ENCODE measurements around the gene MARVELD1. TPM values are rescaled to one million over a fixed set of nuclear protein-coding genes. Genes with fewer than 3 reads are reported as not detected.
A peak's percentile ranks its signal among the peaks of the same experiment; 100 is the strongest.
"Not testable (repeated sequence)": the region's sequence is repeated elsewhere in the genome, so short reads cannot be mapped to it uniquely, and the experiment has no call there.

MARVELD1 gene
- polyA plus RNA-seq (ENCODE audit: insufficient read length) = 41.0 TPM

DNA sequence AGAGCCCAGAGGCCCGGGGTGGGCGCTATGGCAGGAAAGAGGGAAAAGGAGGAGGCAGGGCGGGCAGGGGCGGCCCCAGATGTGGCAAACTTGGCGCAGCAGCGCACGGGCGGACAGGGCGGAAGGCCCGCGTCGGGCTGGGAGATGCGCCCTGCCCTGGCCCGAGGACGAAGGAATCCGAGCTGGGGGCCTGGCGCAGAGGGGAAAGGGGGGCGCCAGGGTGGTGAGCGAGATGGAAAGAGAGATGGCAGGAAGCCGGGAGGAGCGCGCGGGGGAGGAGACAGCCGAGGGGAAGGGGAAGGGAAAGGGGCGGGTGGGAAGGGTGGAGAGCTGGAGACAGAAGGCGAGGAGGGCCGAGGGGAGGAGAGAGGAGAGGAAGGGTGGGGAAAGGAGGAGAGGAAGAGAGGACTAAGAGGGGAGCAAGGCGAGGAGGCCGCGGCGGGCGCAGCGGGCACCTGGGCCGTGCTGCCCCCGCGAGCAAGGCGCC is at the start of gene MARVELD1:
TSS of gene MARVELD1 (plus strand) at position 392 of the 487 bp plus-strand sequence. CDS start 147 bp downstream, outside the sequence.
- peak; percentile 91 for DNase-seq

DNA sequence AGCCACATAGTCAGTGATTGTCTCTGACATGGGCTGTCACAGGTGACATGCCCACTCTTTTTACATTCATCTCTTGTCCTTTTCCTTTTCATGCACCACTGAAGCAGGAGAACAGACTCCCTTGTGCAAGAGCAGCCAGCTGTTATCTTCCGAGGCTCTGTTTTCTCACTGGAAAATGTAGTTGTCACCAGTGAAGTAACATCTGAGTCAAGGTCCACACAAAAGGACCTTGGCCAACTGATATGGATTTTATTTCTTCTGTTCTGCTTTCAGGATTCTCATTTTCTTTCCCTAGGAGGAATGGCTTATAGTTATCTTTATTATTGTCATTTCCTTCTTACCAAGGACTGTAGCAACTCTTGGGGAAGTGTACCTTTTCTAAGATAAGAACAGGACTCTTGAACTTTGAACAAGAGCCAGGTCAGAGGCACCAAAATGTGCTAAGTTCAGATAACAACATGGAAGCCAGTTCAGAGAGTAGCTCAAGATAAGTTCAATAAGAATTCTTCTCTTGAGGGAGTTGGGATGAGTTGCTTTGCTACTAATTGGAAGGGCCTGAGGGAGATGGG is 49.2 kb upstream of the MARVELD1 start:
- DNase-seq = no peak

DNA sequence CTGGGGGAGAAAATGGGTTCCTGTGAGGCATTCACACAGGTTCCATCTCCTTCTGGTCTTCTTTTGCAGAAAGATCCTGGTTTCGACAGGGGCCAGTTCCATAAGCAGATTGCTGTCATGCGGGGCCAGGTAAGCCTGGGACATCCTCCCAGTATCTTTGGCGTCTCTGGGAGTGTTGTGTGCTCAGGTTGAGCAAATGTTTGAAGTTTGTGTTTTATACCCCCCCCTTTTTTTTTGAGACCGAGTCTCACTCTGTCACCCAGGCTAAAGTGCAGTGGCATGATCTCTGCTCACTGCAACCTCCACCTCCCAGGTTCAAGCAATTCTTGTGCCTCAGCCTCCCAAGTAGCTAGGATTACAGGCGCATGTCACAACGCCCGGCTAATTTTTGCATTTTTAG is 46.5 kb upstream of the MARVELD1 start:
- DNase-seq = no peak

DNA sequence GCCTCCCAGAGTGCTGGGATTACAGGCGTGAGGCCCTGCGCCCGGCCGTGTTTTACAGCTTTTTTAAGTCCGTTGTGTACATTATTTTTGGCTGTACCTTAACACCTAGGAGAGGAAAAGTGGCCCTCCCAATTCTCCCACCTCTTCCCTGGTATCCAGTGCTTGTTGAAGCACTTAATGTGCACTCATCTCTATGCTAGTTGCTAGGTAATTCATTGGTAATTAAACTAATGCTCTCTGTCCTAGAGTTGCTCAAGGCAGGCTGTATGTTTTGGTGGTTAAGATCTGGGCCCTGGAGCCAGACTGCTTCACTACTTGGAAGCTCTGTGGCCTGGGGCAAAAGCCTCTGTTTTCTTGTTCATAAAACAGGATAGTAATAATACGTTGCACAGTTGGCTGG is 46.1 kb upstream of the MARVELD1 start:
- DNase-seq = no peak

DNA sequence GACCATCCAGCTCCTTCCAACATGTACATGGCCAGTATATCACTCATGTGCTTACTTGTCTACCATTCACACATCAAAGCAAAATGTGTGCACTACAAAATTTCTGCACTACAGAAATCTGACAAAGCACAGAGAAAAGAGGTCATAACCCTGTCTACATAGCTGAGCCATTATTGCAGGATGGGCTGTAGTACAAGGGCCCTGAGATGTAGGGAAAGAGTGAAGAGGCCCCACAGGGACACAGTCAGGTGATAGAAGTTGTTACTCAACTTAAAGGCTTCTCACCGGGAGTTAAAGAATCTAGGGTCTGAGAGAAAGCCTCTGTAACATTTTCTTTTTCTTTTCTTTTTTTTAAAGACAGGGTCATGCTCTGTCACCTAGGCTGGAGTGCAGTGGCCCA is 44.0 kb upstream of the MARVELD1 start:
- DNase-seq = no peak

DNA sequence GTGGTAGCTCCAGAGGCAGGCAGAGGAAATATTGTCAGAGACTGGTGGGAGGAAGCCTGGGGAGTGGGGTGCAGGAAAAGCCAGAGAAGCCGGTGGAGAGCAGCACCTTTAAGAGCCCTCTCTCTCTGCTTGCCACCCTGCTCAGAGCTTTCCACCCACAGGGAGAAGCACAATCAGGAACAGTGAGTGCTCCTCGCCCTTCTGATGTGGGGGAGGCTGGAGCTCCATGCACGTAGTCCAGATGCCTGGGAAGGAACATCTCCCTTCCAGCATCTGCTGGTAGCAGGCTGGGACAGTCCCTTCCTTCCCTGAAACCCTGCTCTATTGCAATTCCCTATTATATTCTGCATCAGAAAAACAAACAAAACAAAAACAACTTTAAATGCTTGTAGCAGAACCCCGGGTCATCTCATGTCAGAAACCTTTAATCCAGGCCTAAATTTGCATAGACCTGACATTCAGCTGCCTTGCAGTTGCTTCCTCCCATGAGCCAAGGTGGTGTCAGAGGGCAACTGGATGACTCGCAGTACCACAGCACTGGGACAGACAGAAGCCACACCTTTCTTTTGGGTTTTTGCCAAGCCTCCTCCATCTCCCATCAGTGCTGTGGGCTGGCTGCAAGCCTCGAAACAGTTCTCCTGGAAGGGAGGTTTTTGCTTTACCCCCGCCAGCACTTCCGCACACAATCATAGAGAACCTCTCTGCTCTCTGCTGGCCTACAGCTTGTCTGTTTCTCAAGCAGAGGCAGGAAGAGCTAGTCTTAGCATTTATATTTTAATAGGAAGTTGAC is 39.6 kb upstream of the MARVELD1 start:
- no peak for DNase-seq

DNA sequence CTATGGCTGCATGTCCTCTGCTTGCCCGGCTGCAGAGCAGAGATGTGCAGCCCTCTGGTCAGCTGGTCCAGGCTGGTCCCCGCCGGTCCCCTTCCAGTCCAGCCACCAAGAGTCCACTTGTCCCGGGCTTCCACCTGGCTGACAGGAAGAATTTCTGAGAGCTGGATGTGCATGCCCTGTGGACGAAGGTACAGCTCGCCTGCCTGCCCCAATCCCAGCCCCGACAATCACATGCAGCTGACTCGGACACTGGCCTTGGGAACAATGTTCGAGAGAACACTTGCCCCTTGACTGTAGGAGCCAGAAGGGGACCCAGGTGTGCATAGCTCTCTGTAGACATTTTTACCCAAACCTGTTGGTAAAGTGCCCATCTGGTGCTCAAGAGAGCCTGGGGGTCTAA is 38.3 kb upstream of the MARVELD1 start:
- no peak for DNase-seq

DNA sequence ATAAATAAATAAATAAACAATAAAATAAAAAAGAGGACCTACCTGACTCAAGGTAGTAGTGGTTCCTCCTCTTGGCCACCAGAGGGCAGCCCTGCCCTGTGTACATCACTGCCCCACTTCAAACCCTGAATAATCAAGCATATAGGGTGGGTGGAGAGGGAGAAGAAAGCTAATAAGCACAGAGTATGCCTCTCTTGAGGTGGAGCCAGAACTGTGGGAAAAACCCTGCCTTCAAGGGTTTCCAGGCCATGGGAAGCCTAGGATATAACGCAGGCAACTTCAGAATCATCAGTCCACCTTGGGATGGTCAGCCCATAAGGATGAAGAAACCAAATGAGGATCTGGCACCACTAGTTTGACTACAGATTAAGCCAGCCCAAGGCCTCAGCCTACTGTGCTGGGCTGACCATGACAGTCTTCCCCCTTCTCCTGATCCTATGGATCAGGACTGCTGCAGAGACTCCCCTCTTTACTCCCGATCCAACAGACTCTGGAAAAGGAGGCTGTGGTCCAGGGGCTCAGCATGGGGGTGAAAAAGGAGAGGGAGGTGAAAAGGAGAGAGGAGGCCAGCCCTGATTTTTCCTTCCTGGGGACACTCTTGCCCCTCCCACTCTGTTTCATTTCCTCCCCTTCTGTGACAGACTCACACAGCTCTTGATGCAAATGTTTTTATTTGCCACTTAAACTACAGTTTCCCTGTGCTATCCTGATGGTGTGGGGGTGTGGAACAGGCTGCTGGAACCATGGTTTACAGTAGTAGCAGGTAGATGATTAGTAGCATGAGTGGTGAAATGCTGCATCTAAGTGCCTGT is 36.6 kb upstream of the MARVELD1 start:
- DNase-seq = no peak

DNA sequence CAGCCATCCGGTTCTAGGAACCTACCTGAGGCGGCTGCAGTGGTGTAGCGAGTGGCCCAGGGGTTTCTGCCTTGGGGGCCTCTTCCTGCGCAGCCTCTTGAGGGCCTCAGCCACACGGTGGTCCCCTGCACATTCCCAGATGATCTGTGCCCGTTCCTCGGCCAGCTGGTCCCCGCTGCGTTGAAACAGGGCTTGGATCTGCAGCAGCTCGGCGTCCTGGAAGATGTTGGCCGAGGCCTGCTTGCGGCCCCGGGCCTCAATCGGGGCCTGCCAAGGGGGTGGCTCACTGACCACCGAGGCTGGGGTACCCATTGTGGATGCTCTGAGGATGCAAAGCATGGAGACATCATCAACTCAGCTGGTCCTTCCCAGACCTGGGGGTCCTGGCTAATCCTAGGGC is 33.9 kb upstream of the MARVELD1 start:
- no peak for DNase-seq

DNA sequence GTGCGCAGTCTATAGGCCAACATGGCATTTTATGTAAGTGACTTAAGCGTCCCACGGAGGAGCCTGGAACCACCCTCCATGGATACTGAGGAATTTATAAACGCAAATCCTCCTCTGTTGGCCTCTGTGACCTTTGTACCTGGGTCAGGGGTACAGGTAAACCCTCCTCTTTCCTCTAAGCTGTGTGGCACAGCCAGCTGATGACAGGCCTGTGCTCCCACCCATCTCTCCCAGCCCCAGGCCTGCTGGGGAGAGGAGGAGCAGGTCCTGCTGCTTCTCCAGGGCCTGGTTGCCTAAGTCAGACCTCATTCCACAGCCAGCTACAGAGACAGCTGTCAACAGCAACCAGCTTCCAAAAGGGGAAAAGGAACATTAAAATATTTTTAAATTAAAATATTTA is 31.5 kb upstream of the MARVELD1 start:
- no peak for DNase-seq

DNA sequence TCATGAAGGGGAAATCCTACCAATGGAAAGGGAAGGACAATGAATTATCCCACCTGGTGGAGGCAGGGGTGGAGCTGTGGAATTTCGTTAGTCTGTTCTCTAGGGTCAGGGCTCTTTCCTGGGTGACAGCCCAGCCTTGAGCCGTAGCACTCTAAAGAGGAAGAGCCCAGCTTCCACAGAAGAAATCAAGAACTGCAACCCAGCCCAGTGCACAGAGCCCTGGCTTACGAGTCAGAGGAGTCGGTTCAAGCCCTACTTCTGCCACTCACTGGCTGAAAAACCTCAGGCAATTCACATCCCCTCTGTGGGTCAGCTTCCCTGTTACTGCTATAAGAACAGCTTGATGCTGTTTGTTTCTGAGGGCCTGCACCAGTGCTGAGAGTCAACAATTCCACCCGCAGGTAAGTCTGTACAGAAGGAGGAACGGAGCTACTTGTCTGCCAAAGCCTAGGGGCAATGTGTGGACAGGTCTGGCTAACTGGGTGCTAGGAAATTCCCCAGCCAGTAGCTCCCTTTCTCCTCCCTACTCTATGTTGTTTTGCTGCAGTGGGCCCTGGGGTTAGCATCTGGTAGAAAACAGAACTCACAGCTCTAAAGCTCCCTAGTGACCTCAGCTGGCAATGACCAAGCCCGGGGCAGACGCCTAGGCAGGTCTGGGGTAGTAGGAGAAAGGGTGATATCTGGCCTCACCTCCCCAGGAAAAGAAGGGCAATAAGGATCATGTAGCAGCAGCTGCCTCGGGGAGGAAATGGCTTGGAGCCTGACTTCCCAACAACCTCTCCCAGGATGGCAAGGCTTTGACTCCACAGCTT is 29.8 kb upstream of the MARVELD1 start:
- no peak for DNase-seq

DNA sequence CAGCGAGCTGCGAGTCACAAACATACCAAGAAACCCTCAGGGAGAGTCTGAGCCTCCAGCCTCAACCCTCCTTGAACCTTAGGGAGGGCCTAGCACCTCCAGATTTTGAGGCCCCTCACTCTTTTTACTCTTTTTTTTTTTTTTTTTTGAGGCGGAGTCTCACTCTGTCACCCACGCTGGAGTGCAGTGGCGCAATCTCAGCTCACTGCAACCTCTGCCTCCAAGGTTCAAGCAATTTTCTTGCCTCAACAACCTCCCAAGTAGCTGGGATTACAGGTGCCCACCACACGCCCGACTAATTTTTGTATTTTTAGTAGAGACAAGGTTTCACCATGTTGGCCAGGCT is 29.2 kb upstream of the MARVELD1 start:
- DNase-seq = not testable (repeated sequence)

DNA sequence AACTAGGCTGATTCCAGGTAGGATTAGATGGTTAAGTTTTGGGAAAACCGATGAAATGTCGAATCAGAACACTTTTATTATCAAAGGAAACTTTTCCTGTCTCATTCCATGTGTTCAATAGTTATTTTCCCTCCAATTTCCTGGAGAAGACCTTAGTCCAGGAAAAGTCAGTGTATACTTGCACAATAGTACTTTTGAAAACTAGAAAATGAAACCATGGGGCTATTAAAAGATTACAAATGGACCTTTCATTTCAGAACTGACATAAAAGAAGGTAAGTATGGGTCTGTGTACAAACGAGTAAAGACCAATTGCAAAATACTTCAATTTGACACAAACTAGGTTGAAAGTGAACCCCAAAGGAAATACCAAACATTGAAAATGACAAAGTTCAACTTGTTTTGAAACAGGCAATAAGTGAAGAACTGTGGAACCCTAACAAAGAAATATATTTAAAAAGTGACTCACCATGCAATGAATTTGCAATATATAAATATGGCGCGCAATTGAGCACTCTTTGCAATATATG is 28.6 kb upstream of the MARVELD1 start:
- DNase-seq = no peak

DNA sequence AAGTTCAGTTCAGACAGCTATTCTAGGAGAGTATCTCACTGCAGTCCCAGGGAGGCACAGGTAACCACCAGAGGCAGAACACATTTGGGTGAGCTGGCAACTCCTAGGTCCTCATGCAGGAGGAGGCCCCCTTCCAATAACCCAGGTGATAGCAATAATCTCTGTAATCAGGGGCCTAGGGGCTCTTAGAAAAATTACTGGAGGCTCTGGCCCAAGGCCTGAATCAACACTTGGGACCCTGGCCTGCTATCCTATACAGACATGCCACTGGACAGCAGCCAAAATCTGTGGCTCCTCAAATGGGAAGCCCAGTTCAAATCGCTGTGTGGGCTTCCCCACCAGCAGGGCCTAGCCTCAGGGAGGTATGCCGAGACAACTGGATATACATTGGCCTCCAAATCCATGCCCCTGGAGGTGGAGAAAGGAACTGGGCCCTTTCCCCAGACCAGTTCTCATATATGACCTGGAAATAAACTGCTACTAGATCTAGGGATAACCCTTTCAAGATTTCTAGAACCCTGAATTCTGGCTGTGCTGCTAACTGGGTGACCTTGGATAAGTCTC is 28.1 kb upstream of the MARVELD1 start:
- DNase-seq = no peak

DNA sequence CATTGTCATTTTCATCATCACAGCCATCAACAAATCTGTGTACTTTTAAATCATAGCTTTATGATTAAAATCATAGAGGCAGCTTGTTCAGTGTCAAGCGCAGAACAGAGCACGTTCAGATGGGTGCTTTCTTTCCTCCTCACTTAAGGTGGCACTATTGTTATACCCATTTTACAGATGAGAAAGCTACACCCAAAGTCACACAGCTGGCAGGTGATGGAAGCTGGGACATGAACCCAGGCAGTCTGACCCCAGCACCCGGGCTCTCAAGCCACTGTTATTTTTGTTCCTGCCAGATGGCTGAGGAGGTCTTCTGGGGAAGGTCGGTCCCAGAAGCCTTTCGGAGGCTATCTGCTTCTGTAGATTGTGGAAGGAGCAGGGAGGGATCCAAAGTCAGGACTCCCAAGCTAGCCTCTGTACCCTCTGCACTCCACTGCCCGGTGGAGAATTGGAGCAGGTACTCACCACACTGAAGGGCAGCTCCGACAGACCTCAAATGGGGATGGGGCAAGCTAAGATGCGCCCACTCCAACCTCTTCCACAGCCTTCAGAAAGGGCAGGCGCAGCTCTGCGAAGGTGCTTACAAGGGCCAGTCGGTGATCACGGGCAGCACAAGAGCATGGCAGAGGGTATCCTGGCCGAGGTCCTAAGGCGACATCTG is 27.1 kb upstream of the MARVELD1 start:
- no peak for DNase-seq

DNA sequence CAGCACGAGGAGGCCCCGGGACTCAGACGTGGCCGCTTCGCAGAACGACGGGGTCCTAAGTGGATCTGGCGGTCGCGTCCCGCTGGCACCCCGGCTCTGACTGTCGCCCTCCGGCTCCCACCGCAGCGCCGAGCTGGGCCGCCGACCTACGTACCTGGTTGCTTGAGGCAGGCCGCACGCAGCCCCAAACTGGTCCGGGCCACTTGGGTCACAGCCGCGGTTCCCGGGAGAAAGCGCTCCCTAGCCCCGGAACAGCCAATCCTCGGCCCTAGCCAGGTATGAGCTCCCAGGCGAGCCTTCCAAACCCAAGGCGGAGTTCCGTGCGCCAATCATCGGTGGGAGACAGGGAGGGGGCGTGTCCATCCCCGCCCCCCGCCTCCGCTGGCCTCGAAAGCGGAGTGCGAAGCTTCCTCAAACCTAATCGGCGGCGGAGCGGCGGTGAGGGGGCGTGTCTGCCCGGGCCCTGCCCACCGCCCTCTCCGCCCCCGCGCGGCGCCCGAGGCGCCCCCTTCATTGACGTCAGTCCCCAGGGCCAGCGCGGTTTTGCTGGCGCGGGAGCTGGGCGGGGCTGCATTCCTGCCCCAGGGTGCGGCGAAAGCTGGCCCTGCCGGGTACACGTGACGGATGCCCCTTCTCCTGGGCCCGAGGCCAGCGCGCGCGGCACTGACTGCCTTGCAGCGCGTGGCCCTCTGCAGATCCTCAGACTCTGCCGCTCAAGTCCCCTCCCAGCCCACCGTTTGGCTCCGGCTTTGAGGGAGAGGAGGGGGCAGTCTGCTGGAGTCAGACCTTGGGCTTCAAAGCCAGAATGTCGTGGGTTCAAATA is 26.4 kb upstream of the MARVELD1 start, which contains the start of gene AVPI1:
TSS of gene AVPI1 (minus strand) at position 280 of the 823 bp plus-strand sequence. CDS start 7,336 bp downstream, outside the sequence.
- peak; percentile 92 for DNase-seq

DNA sequence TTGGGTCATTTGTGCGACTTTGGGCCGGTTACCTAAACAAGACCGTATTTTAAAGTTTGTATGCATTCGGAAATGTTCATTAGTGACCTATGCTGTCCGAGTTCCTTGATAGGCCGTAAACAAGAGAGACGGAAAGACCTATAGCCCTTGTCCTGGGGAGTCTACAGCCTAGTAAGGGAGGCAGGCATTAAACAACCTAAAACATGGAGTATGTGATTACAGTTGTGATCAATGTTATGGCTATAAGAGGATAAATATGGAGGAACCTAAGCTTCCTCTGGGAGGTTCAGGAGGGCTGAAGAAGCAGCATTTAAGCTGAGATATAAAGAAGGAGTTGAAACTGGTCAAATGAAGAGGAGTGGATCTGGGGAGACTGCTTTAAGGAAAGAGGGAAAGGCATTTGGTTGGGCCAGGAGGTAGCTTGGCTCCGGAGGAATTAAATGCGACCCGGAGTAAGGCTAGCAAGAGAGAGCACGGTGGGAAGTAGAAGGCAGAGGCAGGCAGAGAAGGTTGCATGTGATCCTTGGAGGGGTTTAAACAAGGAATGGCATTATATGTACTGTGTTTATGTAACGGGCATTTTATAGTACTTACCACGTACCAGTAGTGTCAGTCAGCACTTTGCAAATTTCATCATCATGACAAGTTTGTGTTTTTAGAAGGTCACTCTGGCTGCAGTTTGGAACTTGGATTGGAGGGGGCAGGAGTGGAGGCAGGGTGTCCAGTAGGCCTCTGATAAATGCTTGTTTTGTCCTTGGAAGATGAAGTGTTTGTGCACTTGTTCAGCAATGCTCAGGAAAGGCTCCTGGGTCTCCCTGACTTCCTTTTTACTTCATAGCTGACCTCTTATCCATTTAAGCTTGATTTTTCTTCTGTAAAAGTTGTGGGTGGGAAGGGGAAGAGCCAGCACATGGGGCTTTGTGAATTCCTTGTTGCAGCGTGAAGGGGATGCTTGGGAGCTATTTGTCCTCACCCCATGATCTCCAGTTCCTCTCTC is 25.4 kb upstream of the MARVELD1 start:
- DNase-seq = no peak

DNA sequence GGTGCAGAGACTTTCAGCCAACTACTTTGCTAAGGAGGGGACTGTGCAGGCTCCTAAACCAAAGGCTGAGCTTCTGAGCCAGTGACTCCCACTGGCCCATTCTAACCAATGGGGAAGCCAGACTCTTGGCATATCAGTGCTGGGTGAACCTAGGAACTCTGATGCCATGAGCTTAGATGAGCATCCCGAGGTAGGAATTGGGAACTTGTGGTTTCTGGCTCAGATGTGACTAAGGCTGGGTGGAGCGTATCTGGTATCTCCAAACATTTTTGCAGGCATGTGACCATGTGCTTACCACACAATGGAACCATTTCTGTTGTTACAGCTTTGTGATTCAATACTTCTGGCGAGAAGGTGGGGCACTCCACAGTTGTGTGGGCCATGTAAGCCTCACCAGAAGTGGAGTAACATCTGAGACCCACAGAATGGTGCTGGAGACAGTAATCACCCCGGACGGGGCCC is 23.9 kb upstream of the MARVELD1 start:
- DNase-seq = no peak

DNA sequence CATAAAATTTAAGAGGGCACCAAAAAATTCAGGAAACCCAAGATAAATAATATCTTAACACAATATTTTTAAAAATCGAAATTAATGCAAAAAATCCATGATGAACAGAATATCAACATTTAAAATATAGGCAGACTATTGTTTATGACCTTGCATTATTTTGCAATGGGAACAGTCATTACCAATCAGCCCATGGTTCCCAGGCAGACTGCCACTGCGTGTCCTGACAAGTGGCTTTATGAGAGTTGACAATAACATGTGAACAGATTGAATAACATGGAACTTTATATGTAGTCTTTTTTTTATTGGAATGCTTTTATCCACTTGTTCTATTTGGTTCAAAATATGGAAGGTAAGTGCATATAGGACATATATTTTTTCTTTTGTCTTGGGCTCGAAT is 23.4 kb upstream of the MARVELD1 start:
- no peak for DNase-seq
